ENCODE results near the gene FGFR3. TPM values are rescaled to one million over a fixed set of nuclear protein-coding genes. Genes with fewer than 3 reads are reported as not detected.

The FGFR3 gene
- total and polyA plus RNA-seq, 2 of the 8 experiments (the other 6 are each of a cell fraction or from before 2014, with no cell fraction given) = 9.0 to 19.5 TPM

GRCh38 chr4:1809754-1810502, 16.8 kb downstream of the FGFR3 start:
- no peak overlapping the region for H2BK12ac ChIP-seq (ENCODE audit: low read depth, low read length)
- H4K8ac ChIP-seq (ENCODE audit: extremely low read depth, insufficient read depth, low read length) = no peak overlapping the region
- H3K9me3 ChIP-seq (ENCODE audit: insufficient read depth in 2 of 2, low read depth in 1 of 2, low read length in 1 of 2) = no peaks in the 10 kb centered on the region
- no peaks in the 10 kb centered on the region; a peak in 1 of 7 replicates for H3K4me1 ChIP-seq (replicated peaks in 1 of 4; ENCODE audit: control insufficient read depth in 3 of 4, insufficient read depth in 4 of 4, low read length in 3 of 4)
- H2AFZ ChIP-seq (ENCODE audit: low read length) = no peak overlapping the region
- no peak overlapping the region for H3K56ac ChIP-seq (replicated peaks; ENCODE audit: insufficient read length, low read depth, low read length)
- no peak overlapping the region for H2AK5ac ChIP-seq (ENCODE audit: low read depth, low read length)
- H3K23ac ChIP-seq (ENCODE audit: insufficient read length) = no peak overlapping the region
- no peaks in the 10 kb centered on the region for H3K79me2 ChIP-seq (ENCODE audit: control insufficient read depth in 1 of 2, insufficient read depth in 2 of 2, low read length in 2 of 2)
- DNase-seq (ENCODE audit: low read depth in 1 of 2, low spot score in 2 of 2) (peak; percentile 76 to 98), FAIRE-seq (peak; percentile 79)
- H3K9ac ChIP-seq (replicated peaks in 1 of 4; ENCODE audit: extremely low read depth in 1 of 4, low read depth in 3 of 4, low read length in 3 of 4) = no peak overlapping the region
- no peak overlapping the region for H3K18ac ChIP-seq (ENCODE audit: extremely low read depth, low read length)
- no peak overlapping the region for H2BK20ac ChIP-seq (ENCODE audit: low read length)
- no peaks in the 10 kb centered on the region; the same call in 1 of the 2 replicates for H3K23me2 ChIP-seq (ENCODE audit: low read depth, low read length)
- CTCF ChIA-PET (ENCODE audit: partially characterized antibody) = interaction anchor here (0.8 to 71.2 kb wide), 28 partner anchors 8 to 590 kb away, joined by 3 to 2507 read pairs (median 5); partner anchors contain the start of genes FGFR3, TACC3 and TMEM129
- no peak overlapping the region for H2BK5ac ChIP-seq (ENCODE audit: low read depth, low read length)
- H3K4me3 ChIP-seq (ENCODE audit: extremely low read depth in 1 of 4, insufficient read depth in 2 of 4, low read depth in 3 of 4, low read length in 4 of 4) = no peak overlapping the region
- no peak overlapping the region for H3K4me2 ChIP-seq (ENCODE audit: insufficient read depth in 1 of 2, low read depth in 2 of 2, low read length in 2 of 2)
- H4K5ac ChIP-seq (ENCODE audit: insufficient read length, low read depth, low read length) = no peak overlapping the region
- H2BK15ac ChIP-seq (ENCODE audit: low read length) = no peak overlapping the region
- no peak overlapping the region for H4K91ac ChIP-seq (replicated peaks; ENCODE audit: insufficient read length, low read length)
- H3K27ac ChIP-seq (ENCODE audit: low read depth, low read length) = no peak overlapping the region
- no peak overlapping the region for H3K14ac ChIP-seq (ENCODE audit: insufficient read length)
- H2BK120ac ChIP-seq (replicated peaks; ENCODE audit: low read depth, low read length) = no peak overlapping the region
- H4K20me1 ChIP-seq (replicated peaks in 1 of 2; ENCODE audit: control insufficient read depth in 1 of 2, insufficient read depth in 2 of 2, low read length in 2 of 2) = peaks cover 0 to 16% of the 10 kb centered on the region in 2 experiments
- no peak overlapping the region for H3K4ac ChIP-seq (replicated peaks; ENCODE audit: insufficient read length, low read depth, low read length)
- POLR2A ChIA-PET (ENCODE audit: partially characterized antibody) = interaction anchor here (0.7 to 4.3 kb wide), 11 partner anchors 16 to 85 kb away, joined by 3 to 38 read pairs (median 4); partner anchors contain the start of gene FGFR3
- H3K27me3 ChIP-seq (replicated peaks in 1 of 4; ENCODE audit: control insufficient read depth in 3 of 4, extremely low read depth in 1 of 4, insufficient read depth in 3 of 4, low read length in 3 of 4) = no peaks in the 10 kb centered on the region
- H3K36me3 ChIP-seq (ENCODE audit: control insufficient read depth in 2 of 4, insufficient read depth in 4 of 4, low read length in 3 of 4) = peaks cover 0 to 5% (median 4%) of the 10 kb centered on the region in 4 experiments; a peak in 5 of 8 replicates
- H3K79me1 ChIP-seq (ENCODE audit: low read depth, low read length) = no peaks in the 10 kb centered on the region
- 34% methylated on average over 12 of the region's 15 CpGs; no CpG with 5 or more reads in 1 of the 2 experiments for WGBS, 2 experiments (ENCODE audit: extremely low coverage in 1 of 2, insufficient coverage in 1 of 2, insufficient read length in 1 of 2, insufficient replicate concordance in 2 of 2, low coverage in 1 of 2, low lambda C conversion rate in 2 of 2, missing lambda C conversion rate in 1 of 2)
- TF ChIP-seq CTCF (IDR thresholded peaks at IDR 0.05; ENCODE audit: control extremely low read depth in 1 of 3, insufficient read depth in 1 of 3, low read depth in 1 of 3, low read length in 3 of 3) (peak in 2 of 3 experiments; percentile 95 to 98; a peak in 3 of 4 replicates), RAD21 (IDR thresholded peaks at IDR 0.05 in 1 of 2, conservative IDR thresholded peaks at IDR 0.05 in 1 of 2; ENCODE audit: low read depth in 2 of 2, low read length in 2 of 2) (peak; percentile 95 to 98), CHD1 (IDR thresholded peaks at IDR 0.05; ENCODE audit: low read depth, low read length) (no peak), POLR2A (IDR thresholded peaks at IDR 0.05; ENCODE audit: control extremely low read depth in 1 of 2, low read depth in 2 of 2, low read length in 2 of 2) (peak in 1 of 2 experiments; percentile 36; a peak in 1 of 3 replicates), TAF1 (IDR thresholded peaks at IDR 0.05; ENCODE audit: low read depth, low read length) (no peak), GABPA (IDR thresholded peaks at IDR 0.05; ENCODE audit: borderline replicate concordance, insufficient read depth, low read length) (peak; percentile 79), TEAD4 (IDR thresholded peaks at IDR 0.05; ENCODE audit: low read depth, low read length) (no peak), SIN3A (conservative IDR thresholded peaks at IDR 0.05 in 1 of 2, IDR thresholded peaks at IDR 0.05 in 1 of 2; ENCODE audit: low read depth in 1 of 2, low read length in 2 of 2) (peak in 1 of 2 experiments; percentile 68; a peak in 1 of 4 replicates), TBP (IDR thresholded peaks at IDR 0.05; ENCODE audit: low read depth, low read length) (no peak)

Data from H1 (cell line).